ENCODE data around the gene ADCY1.

The ADCY1 gene

DNA sequence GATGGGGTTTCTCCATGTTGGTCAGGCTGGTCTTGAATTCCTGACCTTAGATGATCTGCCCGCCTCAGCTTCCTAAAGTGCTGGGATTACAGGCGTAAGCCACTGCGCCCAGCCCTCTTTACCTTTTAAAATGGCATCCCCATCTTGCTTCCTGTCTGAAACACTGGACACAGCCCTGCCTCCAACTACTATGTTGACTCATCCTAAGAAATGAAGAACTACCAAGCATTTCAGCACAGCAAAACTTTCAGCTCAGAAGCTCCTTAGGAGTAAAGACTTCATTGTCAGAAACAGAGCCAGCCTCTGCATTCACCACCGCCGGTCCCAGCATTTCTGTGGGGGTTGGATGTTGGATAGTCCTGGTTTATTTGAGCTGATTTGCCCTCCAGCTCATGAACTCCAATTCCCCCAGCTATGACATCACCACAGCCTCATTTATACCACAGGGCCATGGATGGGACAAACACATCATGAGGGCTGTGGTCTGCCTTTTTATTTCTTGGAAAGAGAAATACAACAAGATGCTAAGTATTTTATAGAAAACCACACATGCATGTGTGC, 123.5 kb downstream of the ADCY1 start:
- Histone ChIP-seq H4K20me1 (ENCODE audit: insufficient read depth, low read length, poor library complexity, severe bottlenecking) (no peaks in the 10 kb centered on the region), H3K27me3 (ENCODE audit: insufficient read depth, low read length, poor library complexity, severe bottlenecking) (no peaks in the 10 kb centered on the region), H3K9me3 (ENCODE audit: insufficient read depth, low read depth, low read length) (no peaks in the 10 kb centered on the region), H3K9ac (ENCODE audit: low read depth, low read length, poor library complexity, severe bottlenecking) (no peak overlapping the region), H3K36me3 (ENCODE audit: insufficient read depth, low read length) (no peaks in the 10 kb centered on the region), H3K4me1 (ENCODE audit: insufficient read depth, low read length, poor library complexity, severe bottlenecking) (no peaks in the 10 kb centered on the region), H3K4me3 (ENCODE audit: low read length, poor library complexity, severe bottlenecking) (no peak overlapping the region), H3F3A (ENCODE audit: low read depth) (no peaks in the 10 kb centered on the region), H2AFZ (ENCODE audit: low read length) (no peak overlapping the region), H3K9me2 (replicated peaks; ENCODE audit: low read depth, low read length) (no peaks in the 10 kb centered on the region), H3K4me2 (ENCODE audit: low read depth, low read length, poor library complexity, severe bottlenecking) (no peak overlapping the region), H3K79me2 (ENCODE audit: insufficient read depth, low read length) (no peaks in the 10 kb centered on the region)
- TF ChIP-seq, protein P1, sequence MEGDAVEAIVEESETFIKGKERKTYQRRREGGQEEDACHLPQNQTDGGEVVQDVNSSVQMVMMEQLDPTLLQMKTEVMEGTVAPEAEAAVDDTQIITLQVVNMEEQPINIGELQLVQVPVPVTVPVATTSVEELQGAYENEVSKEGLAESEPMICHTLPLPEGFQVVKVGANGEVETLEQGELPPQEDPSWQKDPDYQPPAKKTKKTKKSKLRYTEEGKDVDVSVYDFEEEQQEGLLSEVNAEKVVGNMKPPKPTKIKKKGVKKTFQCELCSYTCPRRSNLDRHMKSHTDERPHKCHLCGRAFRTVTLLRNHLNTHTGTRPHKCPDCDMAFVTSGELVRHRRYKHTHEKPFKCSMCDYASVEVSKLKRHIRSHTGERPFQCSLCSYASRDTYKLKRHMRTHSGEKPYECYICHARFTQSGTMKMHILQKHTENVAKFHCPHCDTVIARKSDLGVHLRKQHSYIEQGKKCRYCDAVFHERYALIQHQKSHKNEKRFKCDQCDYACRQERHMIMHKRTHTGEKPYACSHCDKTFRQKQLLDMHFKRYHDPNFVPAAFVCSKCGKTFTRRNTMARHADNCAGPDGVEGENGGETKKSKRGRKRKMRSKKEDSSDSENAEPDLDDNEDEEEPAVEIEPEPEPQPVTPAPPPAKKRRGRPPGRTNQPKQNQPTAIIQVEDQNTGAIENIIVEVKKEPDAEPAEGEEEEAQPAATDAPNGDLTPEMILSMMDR (conservative IDR thresholded peaks at IDR 0.05; ENCODE audit: low read length), result no peak
- TF ChIP-seq EZH2phosphoT487 (IDR thresholded peaks at IDR 0.05; ENCODE audit: borderline replicate concordance), result no peak

DNA sequence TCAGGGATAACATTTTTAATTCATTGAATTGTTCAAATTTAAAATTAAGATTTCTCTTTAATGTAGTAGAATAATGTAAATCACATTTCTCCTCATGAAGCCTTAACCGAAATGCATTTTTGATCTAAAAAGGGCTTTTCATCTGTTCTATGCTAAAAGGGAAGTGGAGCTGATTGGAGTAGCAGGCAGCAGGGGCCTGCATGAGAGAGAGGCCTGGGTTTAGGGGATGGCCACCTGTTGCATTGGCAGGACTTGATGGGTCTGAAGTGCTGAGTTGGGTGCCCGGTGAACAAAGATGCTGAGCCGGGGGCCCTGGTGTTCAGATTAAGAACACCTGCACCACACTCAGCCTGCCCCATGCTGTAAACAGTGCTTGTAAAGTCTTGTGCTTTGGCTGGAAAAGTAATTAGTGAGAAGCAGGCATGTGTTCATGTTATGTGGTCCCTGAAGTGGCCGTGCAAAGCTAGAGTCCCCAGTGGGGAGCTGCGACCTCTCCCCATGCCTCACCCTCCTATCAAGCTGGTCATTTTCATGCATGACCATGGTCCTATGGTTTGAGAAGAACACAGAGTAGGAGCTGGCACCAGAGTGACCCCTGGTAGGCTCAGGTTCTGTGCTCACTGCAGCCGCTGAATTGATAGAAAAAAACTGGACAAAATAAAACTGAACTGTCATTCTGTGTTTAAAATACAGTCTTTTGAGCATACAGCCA, 124.3 kb downstream of the ADCY1 start:
- H3K4me3 ChIP-seq (ENCODE audit: low read length, poor library complexity, severe bottlenecking), result no peak overlapping the region
- no peaks in the 10 kb centered on the region for H3K27me3 ChIP-seq (ENCODE audit: insufficient read depth, low read length, poor library complexity, severe bottlenecking)
- no peak overlapping the region for H2AFZ ChIP-seq (ENCODE audit: low read length)
- no peaks in the 10 kb centered on the region for H3K9me3 ChIP-seq (ENCODE audit: insufficient read depth, low read depth, low read length)
- no peaks in the 10 kb centered on the region for H3K36me3 ChIP-seq (ENCODE audit: insufficient read depth, low read length)
- no peaks in the 10 kb centered on the region for H3K79me2 ChIP-seq (ENCODE audit: insufficient read depth, low read length)
- no peaks in the 10 kb centered on the region for H3F3A ChIP-seq (ENCODE audit: low read depth)
- no peak for TF ChIP-seq EZH2phosphoT487 (IDR thresholded peaks at IDR 0.05; ENCODE audit: borderline replicate concordance)
- TF ChIP-seq, protein P1 (conservative IDR thresholded peaks at IDR 0.05; ENCODE audit: low read length), result no peak
- H3K9ac ChIP-seq (ENCODE audit: low read depth, low read length, poor library complexity, severe bottlenecking), result no peak overlapping the region
- no peaks in the 10 kb centered on the region for H3K4me1 ChIP-seq (ENCODE audit: insufficient read depth, low read length, poor library complexity, severe bottlenecking)
- no peaks in the 10 kb centered on the region for H4K20me1 ChIP-seq (ENCODE audit: insufficient read depth, low read length, poor library complexity, severe bottlenecking)
- no peaks in the 10 kb centered on the region for H3K9me2 ChIP-seq (replicated peaks; ENCODE audit: low read depth, low read length)
- H3K4me2 ChIP-seq (ENCODE audit: low read depth, low read length, poor library complexity, severe bottlenecking), result no peak overlapping the region

DNA sequence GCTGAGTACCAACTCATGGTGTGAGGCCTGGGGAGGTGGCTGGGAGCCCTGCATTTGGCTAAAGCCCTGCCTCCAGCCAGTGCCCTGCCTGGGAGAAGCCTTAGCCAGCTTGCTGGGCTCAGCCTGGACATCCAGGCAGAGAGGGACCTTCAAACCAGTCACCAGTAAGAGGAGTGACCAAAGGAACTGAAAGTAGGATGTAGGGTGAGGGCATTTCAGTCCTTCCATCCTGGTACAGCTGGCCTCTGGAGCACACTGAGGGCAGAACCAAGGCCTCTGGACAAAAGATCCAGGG, 124.8 kb downstream of the ADCY1 start:
- no peaks in the 10 kb centered on the region for H3K4me1 ChIP-seq (ENCODE audit: insufficient read depth, low read length, poor library complexity, severe bottlenecking)
- H2AFZ ChIP-seq (ENCODE audit: low read length), result no peak overlapping the region
- H3F3A ChIP-seq (ENCODE audit: low read depth), result no peaks in the 10 kb centered on the region
- no peaks in the 10 kb centered on the region for H3K9me3 ChIP-seq (ENCODE audit: insufficient read depth, low read depth, low read length)
- H3K4me3 ChIP-seq (ENCODE audit: low read length, poor library complexity, severe bottlenecking), result no peak overlapping the region
- H3K4me2 ChIP-seq (ENCODE audit: low read depth, low read length, poor library complexity, severe bottlenecking), result no peak overlapping the region
- H3K9me2 ChIP-seq (replicated peaks; ENCODE audit: low read depth, low read length), result no peaks in the 10 kb centered on the region
- H4K20me1 ChIP-seq (ENCODE audit: insufficient read depth, low read length, poor library complexity, severe bottlenecking), result no peaks in the 10 kb centered on the region
- no peak overlapping the region for H3K9ac ChIP-seq (ENCODE audit: low read depth, low read length, poor library complexity, severe bottlenecking)
- no peaks in the 10 kb centered on the region for H3K79me2 ChIP-seq (ENCODE audit: insufficient read depth, low read length)
- no peaks in the 10 kb centered on the region for H3K27me3 ChIP-seq (ENCODE audit: insufficient read depth, low read length, poor library complexity, severe bottlenecking)
- no peaks in the 10 kb centered on the region for H3K36me3 ChIP-seq (ENCODE audit: insufficient read depth, low read length)
- TF ChIP-seq, protein P1 (conservative IDR thresholded peaks at IDR 0.05; ENCODE audit: low read length), result no peak
- TF ChIP-seq EZH2phosphoT487 (IDR thresholded peaks at IDR 0.05; ENCODE audit: borderline replicate concordance), result no peak

Data from Loucy (cell line).